ENCODE results near the gene MOB3B.

MOB3B gene

DNA sequence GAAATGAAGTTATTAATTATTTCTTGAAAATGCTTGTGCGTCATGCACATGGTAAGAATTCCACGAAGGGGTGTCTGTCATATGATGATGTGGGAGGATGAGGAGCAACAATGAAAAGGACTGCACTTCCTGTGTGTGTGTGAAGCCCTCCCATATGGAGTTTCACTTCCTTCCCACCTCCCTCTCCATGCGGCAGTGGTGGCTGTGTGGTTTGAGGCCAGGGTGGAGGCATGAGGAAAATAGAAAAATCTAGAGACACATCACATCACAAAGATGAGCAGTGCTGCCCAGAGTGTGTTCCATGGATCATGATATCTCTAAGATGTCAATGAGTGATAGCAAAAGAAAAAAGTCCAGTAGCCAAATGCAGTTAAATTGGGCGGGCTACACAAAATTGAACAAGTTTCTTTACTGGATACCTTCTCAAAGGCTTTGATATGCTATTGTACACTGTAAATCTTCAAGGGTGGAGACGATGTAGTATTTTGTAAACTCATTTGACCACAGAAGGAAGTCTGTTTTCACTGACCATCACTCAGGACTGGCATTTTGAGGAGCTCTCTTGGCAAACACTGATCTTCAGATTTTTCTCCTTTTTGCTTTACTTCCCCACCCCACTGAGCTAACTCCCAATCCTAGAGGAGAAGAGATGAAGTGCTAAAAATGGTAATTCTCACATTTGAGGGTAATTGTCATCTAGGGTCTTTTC is 177.0 kb downstream of the MOB3B start:
- no peak for ATAC-seq (ENCODE audit: low read depth)

DNA sequence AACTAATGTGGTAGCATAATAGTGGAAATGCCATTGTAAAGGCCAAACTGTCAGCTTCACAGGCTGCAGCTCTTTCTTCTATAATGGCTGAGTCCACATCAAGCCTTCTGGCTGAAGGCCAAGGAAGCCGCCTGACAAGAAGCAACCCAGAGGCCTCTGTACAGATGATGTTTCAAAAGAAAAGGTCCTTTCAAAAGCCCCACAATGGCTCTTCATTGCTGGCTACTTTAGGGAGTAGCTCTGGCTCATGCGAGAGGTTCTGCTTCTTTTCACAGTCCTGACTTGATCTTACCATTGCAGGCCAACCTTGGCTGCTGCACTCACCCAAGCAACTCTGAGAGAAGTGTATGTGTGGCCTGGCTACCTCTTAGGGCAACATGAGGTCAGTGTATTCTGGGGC is 178.2 kb downstream of the MOB3B start:
- Histone ChIP-seq H3K27ac (ENCODE audit: poor library complexity, severe bottlenecking) (no peak overlapping the region), H3K36me3 (ENCODE audit: low read depth) (0 out of 2 replicates have a peak, but pooled peaks cover 5% of the 10 kb centered on the region), H3K4me3 (ENCODE audit: severe bottlenecking) (no peak overlapping the region), H3K9me3 (ENCODE audit: severe bottlenecking) (no peaks in the 10 kb centered on the region), H3K27me3 (ENCODE audit: insufficient read depth, poor library complexity, severe bottlenecking) (no peaks in the 10 kb centered on the region), H3K4me1 (ENCODE audit: insufficient read depth, poor library complexity, severe bottlenecking) (no peaks in the 10 kb centered on the region)
- ATAC-seq (ENCODE audit: low read depth) (no peak), DNase-seq (ENCODE audit: low spot score) (no peak)
- TF ChIP-seq CTCF (IDR thresholded peaks at IDR 0.05; ENCODE audit: poor library complexity, severe bottlenecking): no peak

More for the DNA sequence above, 177.0 kb downstream of the MOB3B start:
- H3K27me3 ChIP-seq (ENCODE audit: insufficient read depth, poor library complexity, severe bottlenecking): no peaks in the 10 kb centered on the region
- 0 out of 2 replicates have a peak, but pooled peaks cover 5% of the 10 kb centered on the region for H3K36me3 ChIP-seq (ENCODE audit: low read depth)
- no peaks in the 10 kb centered on the region for H3K9me3 ChIP-seq (ENCODE audit: severe bottlenecking)
- TF ChIP-seq CTCF (IDR thresholded peaks at IDR 0.05; ENCODE audit: poor library complexity, severe bottlenecking): no peak
- H3K4me3 ChIP-seq (ENCODE audit: severe bottlenecking): no peak overlapping the region
- DNase-seq (ENCODE audit: low spot score): no peak
- H3K27ac ChIP-seq (ENCODE audit: poor library complexity, severe bottlenecking): no peak overlapping the region
- H3K4me1 ChIP-seq (ENCODE audit: insufficient read depth, poor library complexity, severe bottlenecking): no peaks in the 10 kb centered on the region

- Histone ChIP-seq H3K27me3 (ENCODE audit: insufficient read depth, poor library complexity, severe bottlenecking) (no peaks in the 10 kb centered on the region), H3K36me3 (ENCODE audit: low read depth) (0 out of 2 replicates have a peak, but pooled peaks cover 3% of the 10 kb centered on the region), H3K9me3 (ENCODE audit: severe bottlenecking) (no peaks in the 10 kb centered on the region), H3K4me3 (ENCODE audit: severe bottlenecking) (no peak overlapping the region), H3K27ac (ENCODE audit: poor library complexity, severe bottlenecking) (no peak overlapping the region), H3K4me1 (ENCODE audit: insufficient read depth, poor library complexity, severe bottlenecking) (no peaks in the 10 kb centered on the region)
- no peak for TF ChIP-seq CTCF (IDR thresholded peaks at IDR 0.05; ENCODE audit: poor library complexity, severe bottlenecking)
- DNase-seq (ENCODE audit: low spot score) (no peak), ATAC-seq (ENCODE audit: low read depth) (no peak)
Observed at GRCh38 chr9:27350382-27350976, 179.1 kb downstream of the MOB3B start.

DNA sequence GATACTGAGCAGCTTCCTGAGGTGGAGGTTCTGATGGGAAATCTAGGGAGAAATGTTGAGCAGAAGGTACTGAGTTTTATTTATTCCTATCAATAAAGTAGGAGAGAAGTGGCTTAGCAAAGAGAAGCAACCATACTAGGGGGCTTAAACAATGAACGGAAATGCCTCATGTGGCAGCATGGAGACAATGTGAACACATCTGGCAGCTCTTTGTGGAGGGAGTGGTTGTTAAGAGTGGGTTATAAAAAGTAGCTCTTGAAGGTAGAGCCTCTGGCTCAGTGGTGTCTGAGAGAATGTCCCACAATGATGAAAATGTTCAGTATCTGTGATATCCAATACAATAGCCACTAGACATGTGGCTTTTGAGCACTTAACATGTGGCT is 179.9 kb downstream of the MOB3B start:
- H3K9me3 ChIP-seq (ENCODE audit: severe bottlenecking): no peaks in the 10 kb centered on the region
- DNase-seq (ENCODE audit: low spot score) (no peak), ATAC-seq (ENCODE audit: low read depth) (no peak)
- no peak overlapping the region for H3K27ac ChIP-seq (ENCODE audit: poor library complexity, severe bottlenecking)
- no peaks in the 10 kb centered on the region for H3K4me1 ChIP-seq (ENCODE audit: insufficient read depth, poor library complexity, severe bottlenecking)
- H3K4me3 ChIP-seq (ENCODE audit: severe bottlenecking): no peak overlapping the region
- 0 out of 2 replicates have a peak, but pooled peaks cover 3% of the 10 kb centered on the region for H3K36me3 ChIP-seq (ENCODE audit: low read depth)
- no peak for TF ChIP-seq CTCF (IDR thresholded peaks at IDR 0.05; ENCODE audit: poor library complexity, severe bottlenecking)
- no peaks in the 10 kb centered on the region for H3K27me3 ChIP-seq (ENCODE audit: insufficient read depth, poor library complexity, severe bottlenecking)
